HEK293T (cell line): ENCODE measurements around the gene PCSK5.

ENCODE experiments used
- CTCF ChIA-PET: fragments of 350-600 bp; formaldehyde crosslinking; extraction: SDS; loops from one replicate; lab custom pipeline; 2021; ENCODE audit warnings: antibody characterized with exemption, inconsistent platforms; lab: Yijun Ruan, JAX
- POLR2A ChIA-PET: fragments of 350-600 bp; formaldehyde crosslinking; extraction: SDS; loops from one replicate; lab custom pipeline; 2020; ENCODE audit warnings: antibody characterized with exemption, inconsistent platforms; lab: Yijun Ruan, JAX
- DNase-seq: peaks from one replicate; pipeline ENCODE4 v3.0.0; 2012; ENCODE audit warnings: mixed read lengths; ENCODE audit errors: extremely low spot score
- ARNT ChIP-seq: fragments of 450-650 bp; IDR thresholded peaks from 2 replicates; pipeline ENCODE4 v1.6.1; 2017; ENCODE audit warnings: mild to moderate bottlenecking
- BHLHE40 ChIP-seq: fragments of 450-650 bp; IDR thresholded peaks from 2 replicates; pipeline ENCODE4 v1.6.1; 2016; ENCODE audit warnings: mild to moderate bottlenecking, moderate library complexity, borderline replicate concordance
- CTBP1 ChIP-seq: fragments of 450-650 bp; IDR thresholded peaks from 2 replicates; pipeline ENCODE4 v1.6.1; 2016; ENCODE audit warnings: borderline replicate concordance
- ELF4 ChIP-seq: fragments of 450-650 bp; IDR thresholded peaks from 2 replicates; pipeline ENCODE4 v1.6.1; 2017; ENCODE audit warnings: antibody characterized with exemption
- FOXA1 ChIP-seq: fragments of 450-650 bp; IDR thresholded peaks from 2 replicates; pipeline ENCODE4 v1.6.1; 2016; ENCODE audit warnings: mild to moderate bottlenecking
- FOXK2 ChIP-seq: fragments of 450-650 bp; IDR thresholded peaks from 2 replicates; pipeline ENCODE4 v1.6.1; 2016; ENCODE audit warnings: mild to moderate bottlenecking
- FOXM1 ChIP-seq: fragments of 450-650 bp; IDR thresholded peaks from 2 replicates; pipeline ENCODE4 v1.6.1; 2017; ENCODE audit warnings: mild to moderate bottlenecking, borderline replicate concordance
- HDGF ChIP-seq: fragments of 450-650 bp; IDR thresholded peaks from 2 replicates; pipeline ENCODE4 v1.6.1; 2017; ENCODE audit warnings: antibody characterized with exemption, borderline replicate concordance
- L3MBTL2 ChIP-seq: fragments of 450-650 bp; conservative IDR thresholded peaks from 2 replicates; pipeline ENCODE4 v1.6.1; 2016; ENCODE audit warnings: mild to moderate bottlenecking
- LEF1 ChIP-seq: fragments of 450-650 bp; IDR thresholded peaks from 2 replicates; pipeline ENCODE4 v1.6.1; 2017; ENCODE audit warnings: mild to moderate bottlenecking, borderline replicate concordance
- NFRKB ChIP-seq: fragments of 450-650 bp; IDR thresholded peaks from 2 replicates; pipeline ENCODE4 v1.6.1; 2016; ENCODE audit warnings: mild to moderate bottlenecking, moderate library complexity
- SP1 ChIP-seq: fragments of 450-650 bp; IDR thresholded peaks from 2 replicates; pipeline ENCODE4 v1.6.1; 2017
- SUZ12 ChIP-seq: fragments of 450-650 bp; IDR thresholded peaks from 2 replicates; pipeline ENCODE4 v1.6.1; 2016; ENCODE audit warnings: mild to moderate bottlenecking
- TARDBP ChIP-seq: fragments of 450-650 bp; IDR thresholded peaks from 2 replicates; pipeline ENCODE4 v1.6.1; 2016
- ZNF384 ChIP-seq: fragments of 450-650 bp; IDR thresholded peaks from 2 replicates; pipeline ENCODE4 v1.6.1; 2016
- TF ChIP-seq, protein P1 (sequence below): fragments of 450-650 bp; IDR thresholded peaks from 2 replicates; pipeline ENCODE4 v1.6.1; 2016

PCSK5 gene

DNA sequence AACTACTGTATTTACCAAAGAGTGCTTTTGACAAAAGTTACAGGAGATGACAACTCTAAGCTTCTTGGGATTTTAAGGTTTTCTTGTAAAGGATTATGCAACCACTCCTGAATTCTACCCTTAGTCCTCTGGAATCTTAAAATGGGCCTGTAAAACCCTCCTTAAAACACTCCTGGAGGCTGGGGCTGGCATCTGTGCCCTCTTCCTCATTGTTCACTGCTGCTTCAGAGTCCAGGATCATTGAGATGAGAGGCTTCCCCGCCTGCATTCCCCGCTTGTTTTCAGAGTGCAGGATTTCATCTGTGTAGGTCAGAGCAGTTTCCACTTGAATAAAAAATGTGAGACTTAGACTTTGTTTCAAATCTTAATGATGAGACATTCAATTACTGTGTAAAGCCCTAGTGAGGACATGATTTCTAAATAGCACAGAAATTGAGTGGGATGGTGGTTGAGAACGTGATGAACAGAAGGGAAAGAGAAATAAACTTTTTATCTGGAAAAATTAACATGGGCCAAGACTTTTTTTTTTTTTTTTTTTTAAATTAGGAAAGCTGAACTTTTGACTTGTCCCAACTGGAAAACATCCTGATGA is 40.4 kb downstream of the PCSK5 start:
- ChIA-PET CTCF (no interaction called here), POLR2A (no interaction called here)
- DNase-seq = no peak
- TF ChIP-seq NFRKB = no peak
- no peak for TF ChIP-seq FOXK2
- no peak for TF ChIP-seq HDGF
- no peak for TF ChIP-seq LEF1
- TF ChIP-seq CTBP1 = no peak
- no peak for TF ChIP-seq TARDBP
- TF ChIP-seq L3MBTL2 = no peak
- TF ChIP-seq ELF4 = no peak
- TF ChIP-seq ZNF384 = no peak

DNA sequence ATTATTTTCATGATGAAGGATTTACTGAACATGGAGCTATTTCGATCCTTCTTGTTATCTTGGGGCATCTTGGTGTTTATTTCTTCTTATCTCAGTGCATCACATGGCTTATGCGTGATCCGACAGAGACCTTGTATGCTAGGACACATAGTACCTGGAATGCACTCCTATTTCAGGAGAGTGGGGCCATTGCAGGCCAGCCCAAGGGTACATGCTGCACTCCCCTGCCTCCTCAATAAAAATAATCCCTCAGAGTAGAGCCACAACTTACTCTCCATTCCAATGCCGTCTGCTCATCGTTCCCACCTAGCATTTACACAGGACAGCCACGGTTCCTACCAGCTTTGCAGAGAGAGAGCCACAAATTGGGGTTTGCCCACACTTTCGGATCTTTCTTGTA is 43.5 kb downstream of the PCSK5 start:
- no peak for TF ChIP-seq NFRKB
- CTCF ChIA-PET = no interaction called here
- no peak for DNase-seq
- POLR2A ChIA-PET = no interaction called here

DNA sequence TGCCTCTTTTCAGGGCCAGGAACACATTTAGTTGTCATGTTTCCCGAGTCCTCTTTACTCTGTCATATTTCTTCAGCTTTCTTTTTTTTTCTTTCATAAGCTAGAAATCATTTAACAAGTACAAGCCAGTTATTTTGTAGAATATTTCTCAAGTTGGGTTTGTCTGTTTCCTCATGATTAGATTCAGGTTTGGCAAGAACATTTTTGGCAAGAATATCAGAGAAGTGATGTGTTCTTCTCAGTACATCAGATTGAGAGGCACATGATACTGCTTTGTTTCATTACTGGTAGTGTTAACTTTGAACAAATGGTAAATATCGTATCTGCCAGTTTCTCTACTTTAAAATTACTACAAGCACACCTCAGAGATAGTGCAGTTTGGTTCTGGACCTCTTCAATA is 45.1 kb downstream of the PCSK5 start:
- TF ChIP-seq CTBP1 = no peak
- TF ChIP-seq BHLHE40 = no peak
- TF ChIP-seq NFRKB = no peak
- TF ChIP-seq SP1 = no peak
- TF ChIP-seq L3MBTL2 = no peak
- TF ChIP-seq TARDBP = no peak
- TF ChIP-seq ELF4 = no peak
- TF ChIP-seq, protein P1, sequence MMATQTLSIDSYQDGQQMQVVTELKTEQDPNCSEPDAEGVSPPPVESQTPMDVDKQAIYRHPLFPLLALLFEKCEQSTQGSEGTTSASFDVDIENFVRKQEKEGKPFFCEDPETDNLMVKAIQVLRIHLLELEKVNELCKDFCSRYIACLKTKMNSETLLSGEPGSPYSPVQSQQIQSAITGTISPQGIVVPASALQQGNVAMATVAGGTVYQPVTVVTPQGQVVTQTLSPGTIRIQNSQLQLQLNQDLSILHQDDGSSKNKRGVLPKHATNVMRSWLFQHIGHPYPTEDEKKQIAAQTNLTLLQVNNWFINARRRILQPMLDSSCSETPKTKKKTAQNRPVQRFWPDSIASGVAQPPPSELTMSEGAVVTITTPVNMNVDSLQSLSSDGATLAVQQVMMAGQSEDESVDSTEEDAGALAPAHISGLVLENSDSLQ = no peak
- no peak for TF ChIP-seq ARNT
- TF ChIP-seq LEF1 = no peak
- no peak for TF ChIP-seq FOXK2
- no peak for TF ChIP-seq HDGF
- no peak for TF ChIP-seq FOXA1
- TF ChIP-seq ZNF384 = no peak
- no peak for DNase-seq
- ChIA-PET CTCF (no interaction called here), POLR2A (no interaction called here)

DNA sequence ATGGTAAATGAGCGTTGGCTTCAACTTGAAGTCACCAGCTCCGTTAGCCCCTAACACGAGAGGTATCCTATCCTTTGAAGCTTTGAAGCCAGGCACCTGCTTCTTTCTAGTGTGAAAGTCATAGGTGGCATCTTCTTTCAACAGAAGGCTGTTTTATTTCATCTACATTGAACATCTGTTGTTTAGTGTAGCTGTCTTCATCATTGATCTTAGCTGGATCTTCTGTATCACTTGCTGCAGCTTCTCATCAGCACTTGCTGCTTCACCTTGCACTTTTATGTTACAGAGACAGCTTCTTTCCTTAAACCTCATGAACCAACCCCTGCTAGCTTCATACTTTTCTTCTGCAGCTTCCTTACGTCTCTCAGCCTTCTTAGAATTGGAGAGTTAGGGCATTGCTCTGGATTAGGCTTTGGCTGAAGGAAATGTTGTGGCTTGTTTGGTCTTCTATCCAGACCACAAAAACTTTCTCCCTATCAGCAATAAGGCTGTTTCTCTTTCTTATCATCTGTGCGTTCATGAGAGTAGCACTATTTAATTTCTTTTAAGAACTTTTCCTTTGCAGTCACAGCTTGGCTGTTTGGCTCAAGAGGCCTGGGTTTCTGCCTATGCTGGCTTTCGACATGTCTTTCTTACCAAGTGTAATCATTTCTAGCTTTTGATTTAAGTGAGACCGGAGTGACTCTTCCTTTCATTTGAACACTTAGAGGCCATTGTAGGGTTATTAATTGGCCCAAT is 47.2 kb downstream of the PCSK5 start:
- ChIA-PET CTCF (no interaction called here), POLR2A (no interaction called here)
- no peak for DNase-seq
- TF ChIP-seq, protein P1 = no peak
- TF ChIP-seq SUZ12 = no peak

DNA sequence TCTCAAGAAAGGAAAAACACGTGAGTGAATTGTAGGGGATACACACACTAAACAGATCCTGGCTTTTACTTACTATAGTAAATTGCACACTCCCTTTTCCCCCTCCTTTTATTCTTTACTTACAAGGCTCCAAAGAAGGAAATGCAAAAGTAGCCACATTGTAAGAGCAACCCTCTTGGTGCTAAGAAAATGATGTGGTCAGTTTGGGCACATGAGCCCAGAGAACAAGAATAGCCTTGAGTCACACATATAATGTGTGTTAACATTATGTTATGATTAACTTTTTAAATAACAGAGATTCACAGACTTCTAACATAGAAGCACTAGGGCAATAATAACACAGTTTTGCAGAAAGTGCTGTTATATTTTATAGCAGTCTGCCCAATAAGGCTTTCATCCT is 48.5 kb downstream of the PCSK5 start:
- CTCF ChIA-PET = interaction anchor here (0.6 kb wide), 1 partner anchor 720 kb away, joined by 4 read pairs; no protein-coding TSS in a partner anchor
- no peak for DNase-seq
- no peak for TF ChIP-seq TARDBP
- no peak for TF ChIP-seq BHLHE40
- POLR2A ChIA-PET = no interaction called here

DNA sequence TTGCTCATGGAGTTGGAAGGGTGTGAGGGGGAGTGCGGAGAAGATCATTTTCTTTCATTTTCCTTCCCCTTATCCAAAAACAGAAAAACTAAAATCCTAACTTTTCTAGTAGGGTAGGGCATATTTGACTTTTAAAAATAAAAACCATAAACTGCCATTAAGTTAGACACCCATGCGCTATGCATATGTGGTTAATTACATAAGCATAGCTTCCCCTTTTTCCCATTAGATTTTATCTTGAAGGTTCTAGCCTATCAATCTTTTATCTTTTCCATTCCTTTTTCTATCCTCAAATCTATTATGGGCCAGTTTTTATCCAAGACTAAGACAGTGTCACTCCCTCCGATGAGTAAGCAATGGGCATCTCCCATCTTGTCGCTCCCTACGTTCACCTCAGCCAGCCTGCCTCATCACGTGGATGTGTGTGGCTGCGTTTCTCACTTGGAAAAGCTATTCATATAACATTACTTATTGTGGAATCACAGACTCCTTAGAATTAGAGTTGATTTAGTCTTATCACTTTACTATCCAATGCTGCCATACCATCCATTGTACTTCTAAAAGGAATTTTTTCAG is 49.2 kb downstream of the PCSK5 start:
- TF ChIP-seq HDGF (no peak), NFRKB (no peak), SP1 (no peak), L3MBTL2 (no peak), ZNF384 (no peak), FOXK2 (no peak), LEF1 (no peak), SUZ12 (no peak), FOXA1 (no peak), CTBP1 (no peak), ARNT (no peak)
- TF ChIP-seq, protein P1 = no peak
- CTCF ChIA-PET = interaction anchor here (0.6 kb wide), 1 partner anchor 721 kb away, joined by 4 read pairs; no protein-coding TSS in a partner anchor
- DNase-seq = no peak
- POLR2A ChIA-PET = no interaction called here

DNA sequence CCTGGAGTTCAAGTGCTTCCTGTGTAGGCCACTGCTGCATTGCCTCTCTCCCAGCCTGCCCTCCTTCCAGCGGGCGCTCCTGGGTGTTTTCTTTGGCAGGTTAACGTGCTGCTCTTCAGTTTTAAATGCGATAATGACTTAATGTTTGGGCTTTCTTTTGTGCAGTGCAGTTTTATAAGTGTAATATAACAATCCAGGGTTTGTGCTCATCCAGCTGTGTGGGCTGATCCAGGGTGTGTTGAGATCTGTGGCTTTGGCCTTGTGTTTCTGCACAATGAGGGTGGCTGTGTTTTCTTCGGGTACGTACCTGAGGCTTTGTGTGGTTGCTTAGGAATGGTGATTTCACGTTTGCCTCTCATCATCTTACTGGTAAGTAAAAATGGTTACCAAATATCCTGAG is 50.6 kb downstream of the PCSK5 start:
- TF ChIP-seq ARNT = no peak
- TF ChIP-seq FOXA1 = no peak
- no peak for TF ChIP-seq NFRKB
- TF ChIP-seq LEF1 = no peak
- TF ChIP-seq SP1 = no peak
- no peak for TF ChIP-seq ELF4
- TF ChIP-seq CTBP1 = no peak
- TF ChIP-seq HDGF = no peak
- TF ChIP-seq BHLHE40 = no peak
- no peak for TF ChIP-seq ZNF384
- no peak for TF ChIP-seq FOXM1
- no peak for TF ChIP-seq FOXK2
- TF ChIP-seq, protein P1 = no peak
- no peak for TF ChIP-seq SUZ12
- CTCF ChIA-PET = no interaction called here
- no peak for DNase-seq
- POLR2A ChIA-PET = no interaction called here
